CD4-positive, alpha-beta T cell treated with Interleukin-17A for 4 hours (primary cell): Measurements from ENCODE around the gene CMTM5.

Source experiments
- DNase-seq: peaks from one replicate; pipeline ENCODE4 v3.0.0-alpha.2; 2020; ENCODE audit warnings: mixed read lengths

CMTM5 gene, protein sequence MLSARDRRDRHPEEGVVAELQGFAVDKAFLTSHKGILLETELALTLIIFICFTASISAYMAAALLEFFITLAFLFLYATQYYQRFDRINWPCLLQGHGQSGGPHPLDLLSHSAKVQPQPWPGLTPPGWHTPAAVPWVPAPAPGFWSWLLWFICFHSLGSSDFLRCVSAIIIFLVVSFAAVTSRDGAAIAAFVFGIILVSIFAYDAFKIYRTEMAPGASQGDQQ

DNA sequence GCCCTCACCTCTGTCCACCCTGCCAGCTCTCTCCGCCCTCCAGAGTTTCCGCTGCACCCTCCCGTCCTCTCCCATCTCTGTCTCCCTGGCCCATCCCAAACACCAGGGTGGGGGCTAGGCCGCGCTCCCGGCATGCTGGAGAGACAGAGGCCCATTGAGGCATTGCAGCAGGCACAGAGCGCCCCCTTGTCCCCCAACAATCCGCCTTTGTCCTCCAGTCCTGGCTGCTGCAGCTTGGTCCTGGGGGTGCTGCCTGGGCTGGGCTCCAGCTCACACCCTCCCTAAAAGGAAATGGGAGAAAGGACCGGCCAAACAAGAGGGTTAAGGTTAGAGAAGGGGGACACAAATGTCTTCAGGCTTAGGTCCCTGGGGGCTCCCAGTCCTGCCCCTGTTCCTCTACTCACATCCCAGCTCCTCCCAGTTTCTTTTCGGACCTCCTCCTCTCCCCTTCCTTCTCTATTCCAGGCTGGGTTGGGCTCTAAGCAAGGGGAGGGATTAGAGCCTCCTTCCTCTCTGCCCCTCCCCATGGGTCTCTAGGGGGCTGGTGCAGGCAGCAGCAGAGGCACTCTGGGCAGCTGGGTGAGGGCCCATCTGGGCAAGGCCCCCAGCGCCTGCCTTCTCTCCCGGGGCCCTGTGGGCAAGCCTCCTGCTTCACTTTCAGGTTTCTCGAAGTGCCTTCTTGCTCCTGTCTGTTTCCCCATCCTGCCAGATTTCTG lies at the start of gene CMTM5:
Gene CMTM5 (plus strand): TSS at position 565 of the 716 bp plus-strand sequence. CDS start 206 bp downstream, outside the sequence.
- DNase-seq, result no peak

DNA sequence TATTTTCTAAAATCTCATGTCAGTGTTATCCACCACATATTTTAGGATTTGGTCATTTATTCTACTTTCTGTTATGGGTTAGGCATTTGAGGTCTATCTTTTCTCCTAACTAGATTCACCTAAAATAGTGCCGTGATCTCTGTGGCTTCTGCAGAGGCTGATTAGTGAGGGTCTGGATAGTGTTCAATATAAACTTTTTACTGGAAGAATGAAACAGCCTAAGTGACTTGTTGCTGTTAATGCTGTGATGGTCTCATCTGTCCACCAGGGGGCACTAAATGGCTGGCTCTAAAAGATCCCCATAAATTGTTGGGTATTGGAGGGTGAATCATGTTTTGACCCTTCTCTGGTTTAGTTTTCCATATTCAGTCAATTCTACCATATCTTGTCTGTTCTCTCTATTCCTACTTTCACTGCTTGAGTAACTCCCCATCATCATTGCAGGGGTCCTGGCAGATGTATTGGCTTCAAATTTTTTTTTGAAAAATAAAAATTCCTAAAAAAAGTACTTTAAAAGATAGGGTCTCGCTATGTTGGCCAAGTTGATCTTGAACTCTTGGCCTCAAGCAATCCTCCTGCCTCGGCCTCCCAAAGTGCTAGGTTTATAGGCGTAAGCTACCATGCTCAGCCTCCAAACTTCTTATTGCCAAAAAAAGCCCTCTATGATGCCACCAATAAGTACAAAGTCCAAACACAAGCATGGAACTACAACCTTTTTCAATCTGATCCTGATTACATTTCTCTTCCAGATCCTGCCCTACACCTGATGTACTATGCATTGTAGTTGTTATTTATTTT lies 48.7 kb upstream of the CMTM5 start:
- DNase-seq, result peak; percentile 75

DNA sequence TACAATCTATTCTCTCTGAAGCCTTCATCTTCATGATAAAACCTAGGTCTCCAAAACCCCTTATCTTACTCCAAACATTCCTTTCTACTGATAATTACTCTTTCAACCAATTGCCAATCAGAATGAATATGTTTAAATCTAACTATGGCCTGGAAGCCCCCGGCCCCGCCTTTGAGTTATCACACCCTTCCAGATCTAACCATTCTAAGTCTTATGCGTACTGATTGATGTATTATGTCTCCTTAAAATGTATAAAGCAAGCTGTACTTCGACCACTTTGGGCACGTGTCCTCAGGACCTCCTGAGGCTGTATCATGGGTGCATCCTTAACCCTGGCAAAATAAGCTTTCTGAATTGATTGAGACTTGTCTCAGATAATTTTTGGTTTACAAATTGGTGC lies 41.2 kb upstream of the CMTM5 start:
- no peak for DNase-seq

DNA sequence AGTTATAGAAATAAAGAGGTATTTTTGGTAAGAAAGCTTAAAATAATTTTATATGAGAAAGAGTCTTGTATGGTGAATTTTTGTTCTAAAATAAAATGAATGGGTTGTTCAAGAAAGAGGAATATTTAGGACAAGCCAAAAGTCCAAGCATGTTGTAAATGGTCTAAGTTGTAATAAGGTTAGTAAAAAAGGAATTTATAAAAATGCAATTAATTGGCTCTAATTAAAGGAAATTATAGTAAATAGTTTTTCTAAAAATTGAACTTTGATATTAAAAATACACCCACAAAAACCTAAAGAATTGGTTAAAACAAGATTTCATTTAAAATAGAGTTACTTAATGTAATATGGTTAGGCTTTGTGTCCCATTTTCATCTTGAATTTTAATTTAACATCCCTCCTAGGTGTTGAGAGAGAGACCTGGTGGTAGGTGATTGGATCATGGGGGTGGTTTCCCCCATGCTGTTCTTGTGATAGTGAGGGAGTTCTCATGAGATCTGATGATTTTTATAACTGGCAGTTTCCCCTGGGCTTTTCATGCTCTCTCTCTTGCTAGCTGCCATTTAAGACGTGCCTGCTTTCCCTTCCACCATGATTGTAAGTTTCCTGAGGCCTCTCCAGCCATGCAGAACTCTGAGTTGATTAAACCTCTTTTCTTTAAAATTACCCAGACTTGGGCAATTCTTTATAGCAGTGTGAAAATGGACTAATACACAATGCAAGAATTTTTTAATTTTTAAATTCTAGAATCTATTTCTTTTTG lies 37.2 kb upstream of the CMTM5 start:
- DNase-seq, result no peak

DNA sequence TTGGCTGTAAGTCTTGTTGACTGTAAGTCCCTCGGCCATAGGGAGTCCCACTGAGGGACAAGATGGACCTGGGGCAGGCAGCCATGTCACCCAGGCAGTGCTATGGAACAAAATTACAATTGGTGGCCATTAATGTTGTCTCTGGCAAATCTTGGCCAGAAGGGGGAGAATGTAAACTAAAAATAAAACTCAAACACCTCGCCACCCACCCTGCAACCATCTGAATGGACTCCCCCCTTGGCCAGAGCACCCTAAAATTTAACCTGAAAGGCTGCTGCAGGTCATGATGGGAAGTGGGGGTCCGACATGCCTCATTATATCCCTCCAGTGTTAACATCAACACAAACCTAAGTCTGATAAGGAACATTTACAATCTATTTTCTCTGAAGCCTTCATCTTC lies 32.4 kb upstream of the CMTM5 start:
- DNase-seq, result no peak

DNA sequence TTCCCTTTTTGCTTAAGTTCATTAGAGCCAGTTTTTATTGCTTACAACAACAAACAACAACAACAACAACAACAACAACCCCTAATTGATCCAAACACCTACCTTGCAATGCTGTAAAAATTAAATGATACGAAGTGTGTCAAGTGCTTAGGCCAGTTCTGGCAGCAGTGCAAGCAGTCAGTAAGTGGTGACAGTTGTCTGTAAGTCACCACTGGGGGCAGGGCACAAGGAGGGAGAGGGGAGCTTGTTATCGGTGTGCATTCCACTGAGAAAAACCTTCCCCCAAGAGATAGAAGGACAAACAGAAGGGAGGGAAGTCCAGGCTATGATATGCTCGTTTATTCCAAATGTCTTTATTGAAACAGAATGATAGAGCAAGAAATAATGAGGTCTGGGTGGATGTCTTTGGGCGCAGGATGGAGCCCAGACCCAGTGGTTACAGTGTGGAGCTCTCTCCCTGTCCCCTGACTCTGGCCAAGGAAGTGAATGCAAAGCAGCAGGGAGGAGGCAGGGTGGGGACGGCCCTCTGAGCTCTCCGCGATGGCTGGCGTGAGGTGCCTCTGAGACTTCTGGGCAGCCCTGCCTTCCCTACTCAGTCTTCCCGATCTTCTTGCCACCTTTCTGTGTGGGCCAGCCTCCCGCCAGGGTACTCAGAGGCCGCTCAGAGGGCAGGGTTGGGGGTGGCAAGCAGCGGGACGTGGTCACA lies 30.7 kb upstream of the CMTM5 start:
- DNase-seq, result no peak

DNA sequence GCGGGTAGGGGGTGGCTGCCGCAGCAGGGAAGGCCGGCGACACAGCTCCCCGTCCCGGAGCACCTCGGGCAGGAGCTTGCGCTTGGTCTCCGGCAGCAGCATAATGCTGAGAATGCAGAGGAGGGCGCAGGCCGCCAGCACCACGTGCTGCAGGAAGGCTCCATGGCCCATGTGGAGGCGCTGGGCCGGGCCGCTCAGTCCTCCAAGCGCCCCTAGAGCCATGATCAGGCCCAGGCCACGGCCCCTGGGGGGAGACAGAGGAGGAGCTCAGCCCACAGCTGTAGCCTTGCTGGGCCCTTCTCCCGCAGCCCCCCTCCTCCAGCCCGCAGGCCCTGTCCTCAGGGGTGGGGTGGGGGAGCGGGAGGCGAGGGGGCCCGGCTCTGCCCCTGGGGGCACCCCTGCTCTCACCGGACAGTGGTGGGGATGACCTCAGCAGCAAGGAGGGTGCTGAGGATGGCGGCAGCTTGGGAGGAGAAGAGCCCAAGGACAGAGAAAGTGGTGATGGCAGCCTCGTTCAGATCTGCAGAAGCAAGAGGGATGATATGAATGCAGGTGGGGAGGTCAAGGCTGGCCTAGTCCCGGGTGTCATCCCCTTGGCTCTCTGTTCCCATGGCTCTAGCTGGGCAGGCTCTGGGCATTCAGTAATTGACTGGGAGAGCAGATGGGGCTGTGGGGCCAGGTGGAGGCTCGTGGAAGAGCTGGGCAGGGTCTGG lies 30.0 kb upstream of the CMTM5 start:
- DNase-seq, result no peak

DNA sequence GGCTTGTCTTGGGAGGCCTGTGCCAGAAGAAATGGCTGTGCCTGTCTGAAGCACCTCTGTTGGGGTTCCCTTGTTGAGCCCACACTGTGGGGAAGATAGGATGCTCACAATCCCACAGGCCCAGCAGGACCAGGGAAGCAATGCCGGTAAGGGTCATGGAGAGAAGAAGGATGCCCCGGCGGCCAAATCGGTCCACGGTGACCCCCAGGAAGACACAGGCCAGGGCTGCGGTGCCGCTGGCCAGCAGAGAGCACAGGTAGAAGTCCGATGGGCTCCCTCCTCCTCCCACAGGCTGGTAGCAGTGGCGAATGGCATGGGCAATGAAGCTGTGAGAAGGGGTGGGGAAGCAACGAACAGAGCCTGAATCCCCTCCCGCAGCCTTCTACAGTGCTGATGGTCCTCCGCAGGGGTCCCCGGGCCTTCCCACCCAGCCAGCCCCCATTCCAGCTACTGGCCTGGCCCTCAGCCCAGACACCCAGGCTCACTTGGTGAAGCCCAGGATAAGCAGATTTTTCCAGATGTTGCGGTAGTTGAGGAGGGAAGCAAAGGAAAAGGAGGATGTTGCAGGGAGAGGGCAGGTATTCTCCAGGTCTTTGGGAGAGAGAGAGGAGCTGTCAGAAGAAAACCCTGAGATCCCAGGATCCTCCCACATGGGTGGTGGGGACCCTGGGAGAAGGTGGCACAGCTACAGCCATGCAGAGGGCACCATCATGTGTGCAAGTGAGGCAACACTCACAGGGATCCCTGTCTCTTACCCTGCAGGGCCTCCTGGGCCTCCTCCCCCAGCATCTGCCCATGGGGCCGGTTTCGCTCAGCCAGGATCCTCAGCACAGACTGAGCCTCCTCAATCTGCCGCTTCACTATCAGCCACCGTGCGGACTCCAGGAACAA lies 29.2 kb upstream of the CMTM5 start:
- no peak for DNase-seq

DNA sequence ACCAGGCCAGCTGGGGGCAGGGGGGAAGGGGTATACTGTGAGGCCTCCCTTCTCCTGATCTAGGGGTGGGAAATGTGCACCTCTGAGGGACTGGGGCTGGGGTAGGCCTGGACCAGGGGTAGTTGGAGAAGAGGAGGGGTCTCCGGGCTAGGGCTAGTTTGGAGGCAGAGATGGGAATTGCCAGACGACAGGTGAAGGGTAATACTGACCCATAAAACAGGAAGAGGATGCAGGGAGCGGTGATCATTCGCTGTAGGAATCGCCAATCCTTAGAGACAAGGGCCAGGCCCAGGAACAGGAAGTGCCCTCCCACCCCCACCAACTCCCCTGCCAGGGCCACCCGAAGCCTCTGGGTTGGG lies 28.6 kb upstream of the CMTM5 start:
- DNase-seq, result no peak

DNA sequence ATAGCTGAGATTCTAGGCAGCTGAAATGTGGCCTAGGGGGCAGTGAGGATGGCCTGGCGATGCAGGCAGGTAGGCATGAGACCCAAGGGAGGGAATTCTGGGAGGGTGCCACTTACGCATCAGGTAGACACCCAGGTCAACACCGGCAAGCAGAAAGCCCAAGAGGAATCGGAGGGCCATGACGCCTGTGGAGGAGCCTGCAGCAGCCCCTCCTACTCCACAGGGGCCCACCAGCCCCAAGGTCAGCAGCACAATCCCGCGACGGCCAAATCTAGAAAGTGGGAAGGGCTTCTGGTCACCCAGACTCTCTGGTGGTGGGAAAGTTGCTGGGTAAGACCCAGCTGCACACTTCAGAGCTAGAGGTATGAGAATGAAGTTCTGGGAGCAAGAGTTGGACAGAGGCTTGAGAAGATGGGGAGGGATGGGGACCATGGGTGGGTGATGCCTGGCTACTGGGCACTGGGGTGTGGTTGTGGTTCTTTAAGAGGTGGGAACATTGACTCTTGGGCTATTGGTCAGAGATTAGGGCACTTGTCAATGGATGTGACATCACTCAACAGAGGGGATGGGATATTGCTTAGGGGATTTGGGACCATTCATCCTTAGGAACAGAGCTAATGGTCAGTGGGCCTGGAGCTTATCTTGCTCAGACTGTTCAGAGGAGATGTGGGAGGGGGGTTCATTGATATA lies 27.5 kb upstream of the CMTM5 start:
- DNase-seq, result no peak

DNA sequence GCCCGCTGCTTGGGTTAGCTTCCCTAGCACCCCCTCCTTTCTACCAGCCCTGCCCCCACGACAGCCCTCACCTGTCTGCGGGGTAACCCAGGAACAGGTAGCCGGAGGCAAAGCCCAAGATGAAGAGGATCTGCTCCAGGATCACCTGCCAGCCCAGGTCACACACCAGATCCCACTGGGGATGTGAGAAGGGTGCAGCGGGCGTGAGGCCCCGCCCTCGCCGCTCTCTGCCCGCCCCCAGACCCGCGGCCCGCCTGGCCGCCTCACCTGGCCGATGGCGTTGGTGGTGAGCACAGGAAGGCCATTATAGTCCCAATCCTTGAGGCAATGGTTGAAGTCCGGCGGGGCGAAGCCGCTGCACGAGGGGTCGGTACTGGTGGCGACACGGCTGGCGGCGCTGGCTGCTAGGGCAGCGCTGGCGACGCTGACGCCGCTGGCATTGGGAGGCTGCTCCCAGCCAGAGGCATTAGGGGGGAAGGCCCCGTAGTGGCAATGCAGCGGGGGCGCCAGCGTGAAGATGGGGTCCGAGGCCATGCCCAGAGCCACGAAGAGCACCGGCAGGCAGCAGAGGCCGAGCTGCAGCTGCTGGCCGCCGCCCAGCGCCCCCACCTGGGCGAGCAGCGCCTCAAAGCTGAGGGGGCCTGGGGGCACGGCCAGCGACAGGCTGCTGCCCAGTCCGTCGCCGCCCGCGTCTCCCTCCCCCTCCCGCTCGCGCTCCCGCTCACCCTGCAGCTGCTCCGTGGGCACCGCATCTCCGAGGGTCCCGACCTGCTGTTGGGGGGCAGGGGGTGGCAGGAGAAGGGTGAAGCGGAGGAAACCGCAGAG lies 25.0 kb upstream of the CMTM5 start:
- peak; percentile 17 for DNase-seq

DNA sequence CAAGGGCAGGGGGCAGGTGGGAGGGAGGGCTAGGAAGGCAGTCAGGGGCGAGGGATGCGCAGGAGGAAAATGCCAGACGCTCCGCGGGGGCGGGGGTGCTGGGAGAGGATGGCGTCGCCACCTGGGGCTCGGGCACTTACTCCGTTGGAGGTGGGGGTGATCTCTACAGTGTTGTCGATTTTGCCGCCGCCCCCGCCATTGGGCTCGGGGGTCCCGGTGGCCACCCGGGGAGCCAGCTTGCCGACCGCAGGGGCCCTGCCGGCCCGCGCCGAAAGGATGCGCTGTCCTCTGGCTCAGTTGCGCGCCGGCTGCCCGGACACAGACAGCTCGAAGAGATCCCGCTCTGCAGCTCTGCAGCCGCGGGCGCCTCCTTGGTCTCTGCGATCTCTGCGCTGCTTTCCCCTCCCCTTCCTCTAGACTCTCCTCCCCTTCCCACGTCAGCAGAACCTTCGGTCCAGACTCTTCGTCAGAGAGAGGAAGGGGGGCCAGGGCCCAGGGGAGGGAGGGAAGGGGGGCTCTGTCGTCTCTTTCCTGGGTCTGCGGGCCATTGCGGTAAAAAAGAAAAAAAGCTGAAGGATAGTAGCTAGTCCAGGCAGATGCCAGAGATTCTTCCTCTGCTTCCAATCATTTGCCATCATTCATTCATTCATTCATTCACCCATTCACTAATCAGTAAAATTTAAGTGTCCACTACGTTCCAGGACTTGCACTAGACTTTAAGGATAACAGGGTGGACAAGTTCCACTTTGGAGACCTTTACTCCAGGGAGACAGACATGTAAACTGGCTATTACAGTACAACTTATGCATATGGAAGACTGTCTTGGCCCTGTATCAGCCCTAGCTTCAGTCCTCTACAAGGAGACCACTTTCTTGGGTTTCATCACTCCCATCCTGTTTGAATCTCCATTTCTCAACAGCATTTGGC lies 24.1 kb upstream of the CMTM5 start, which contains the start of gene SLC22A17:
Gene SLC22A17 (minus strand): TSS at position 382 of the 927 bp plus-strand sequence.
- peak; percentile 75 for DNase-seq

DNA sequence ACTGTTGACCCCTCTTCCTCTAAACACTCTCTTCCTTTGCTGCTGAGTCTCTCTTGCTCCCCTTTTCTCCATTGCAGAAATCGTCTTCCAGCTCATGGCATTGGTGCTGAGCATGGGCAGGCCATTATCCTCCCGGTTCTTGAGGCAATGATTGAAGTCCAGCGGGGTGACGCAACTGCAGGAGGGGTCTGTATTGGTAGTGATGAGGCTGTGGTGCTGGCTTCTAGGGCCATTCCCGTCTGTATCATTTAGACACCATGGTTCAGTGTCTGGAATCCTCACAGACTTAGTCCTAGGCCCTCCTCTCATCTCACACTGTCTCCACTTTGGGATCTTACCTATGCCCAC lies 23.4 kb upstream of the CMTM5 start:
- DNase-seq, result no peak

DNA sequence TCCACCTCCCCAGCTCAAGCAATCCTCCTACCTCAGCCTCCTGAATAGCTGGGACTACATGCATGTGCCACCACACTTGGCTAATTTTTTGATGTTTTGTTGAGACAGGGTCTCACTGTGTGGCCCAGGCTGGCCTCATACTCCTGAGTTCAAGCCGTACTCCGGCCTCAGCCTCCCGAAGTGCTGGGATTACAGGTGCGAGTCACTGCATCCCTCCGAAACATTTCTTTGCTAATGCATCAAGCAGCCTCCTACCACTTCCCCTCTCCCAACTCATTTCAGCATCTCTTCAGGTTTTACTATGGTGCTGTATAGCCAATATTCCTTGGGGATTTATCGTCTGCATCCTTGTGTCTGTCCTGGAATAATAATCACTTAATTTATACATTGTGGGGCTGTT lies 21.9 kb upstream of the CMTM5 start:
- no peak for DNase-seq

DNA sequence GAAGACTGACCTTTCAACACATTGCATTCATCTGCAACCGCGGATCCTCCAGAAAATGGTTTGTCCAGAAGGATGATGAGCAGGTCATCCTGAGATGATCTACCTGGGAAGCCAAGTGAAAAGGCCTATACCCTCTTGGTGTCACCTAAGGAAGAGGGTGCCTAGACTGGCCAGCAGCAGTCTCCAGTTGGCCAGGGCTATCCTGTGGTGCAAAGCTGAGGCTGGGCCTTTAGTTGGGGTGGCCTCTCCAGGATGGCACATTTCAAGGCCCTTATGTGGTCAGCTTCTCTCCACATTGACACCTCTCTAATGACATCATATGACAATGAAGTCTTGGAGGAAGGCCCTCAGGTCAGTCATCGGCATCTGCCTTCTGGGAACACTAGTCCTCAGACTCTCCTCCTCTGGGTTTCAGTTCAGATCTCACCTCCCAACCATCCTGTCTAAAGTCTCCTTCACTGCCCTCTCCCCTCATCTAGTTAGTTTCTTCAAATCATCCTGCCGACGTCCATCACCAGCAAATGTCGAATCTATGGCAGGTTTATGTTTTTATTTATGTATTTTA lies 20.9 kb upstream of the CMTM5 start:
- no peak for DNase-seq

DNA sequence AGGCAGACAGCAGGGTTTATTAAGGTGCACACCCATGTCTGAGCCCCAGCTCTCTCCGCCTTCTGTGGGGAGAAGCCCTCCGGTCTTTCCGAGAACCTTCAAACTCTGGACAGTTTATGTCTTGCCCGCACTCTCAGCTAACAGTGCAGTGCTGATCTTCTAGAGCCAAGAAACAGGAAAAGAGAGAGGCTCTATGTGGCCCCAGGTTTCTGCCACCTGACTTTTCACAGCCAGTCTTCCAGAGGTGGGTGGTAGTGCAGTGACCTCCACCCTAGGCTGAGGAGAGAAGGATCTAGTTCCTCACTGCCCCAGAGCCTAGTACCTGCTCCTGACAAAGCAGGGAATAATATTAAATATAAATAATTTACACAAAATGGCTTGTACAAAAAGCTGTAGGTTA lies 20.2 kb upstream of the CMTM5 start:
- no peak for DNase-seq

DNA sequence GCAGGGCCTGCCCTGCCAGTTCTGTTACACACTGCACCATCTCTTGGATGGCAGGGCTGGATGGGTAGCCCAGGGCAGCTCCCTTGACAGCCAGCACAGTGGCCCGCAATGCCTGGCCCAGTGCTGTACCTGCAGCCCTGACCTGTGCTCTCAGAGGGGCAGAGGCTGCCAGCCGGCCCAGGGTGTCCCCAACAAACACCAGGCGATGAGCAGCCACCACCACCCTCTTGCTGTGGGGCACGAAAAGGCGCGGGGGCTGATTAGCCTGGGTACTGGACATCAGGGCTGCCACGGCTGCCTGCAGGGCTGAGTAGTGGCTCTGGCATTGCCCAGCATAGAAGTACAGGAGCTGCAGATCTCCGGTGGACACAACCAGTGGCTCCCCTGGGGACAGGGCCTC lies 19.6 kb upstream of the CMTM5 start:
- no peak for DNase-seq

DNA sequence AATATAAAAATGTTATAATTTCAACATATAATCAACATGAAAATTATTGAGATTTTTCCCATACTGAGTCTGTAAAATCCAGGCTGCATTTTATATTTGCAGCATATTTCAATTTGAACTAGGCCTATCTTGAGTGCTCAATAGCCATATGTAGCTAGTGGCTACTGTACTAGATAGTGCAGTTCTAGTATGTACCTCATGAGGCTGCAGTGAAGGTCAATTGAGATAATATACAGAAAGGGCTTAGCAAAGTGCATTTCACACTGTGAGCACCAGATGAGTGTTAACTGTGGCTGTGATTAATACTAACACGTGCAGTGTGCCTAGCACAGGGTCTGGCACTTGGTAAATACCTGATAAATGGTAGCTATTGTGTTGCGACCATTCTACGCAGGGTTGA lies 18.8 kb upstream of the CMTM5 start:
- no peak for DNase-seq
